Natural killer cell treated with Interleukin-12 subunit alpha and Interleukin-12 subunit beta and Interleukin-15 and Interleukin-18, amount 100 ng/mL, for 72 hours (primary cell): ENCODE measurements around the gene PALLD. TPM values are rescaled to one million over a fixed set of nuclear protein-coding genes. Genes with fewer than 3 reads are reported as not detected.
"Not testable (repeated sequence)": the region's sequence is repeated elsewhere in the genome, so short reads cannot be mapped to it uniquely, and the experiment has no call there.

Experiments
- ATAC-seq, 2 donors: fragments of 150-1000 bp; cut with Tn5 transposase in 1 of 2; sonication (Bioruptor Pico), chemical (Tn5 transposase) in 1 of 2; 2 replicates each; pipeline ENCODE4 v1.10.0; 2021
- DNase-seq: peaks from one replicate; pipeline ENCODE4 v3.0.0; 2022; ENCODE audit warnings: low spot score
- H3K27ac Mint-ChIP-seq, 2 donors: 1 replicate in 1 of 2; 2 replicates in 1 of 2; pipeline ENCODE4 v1.8.0; 2022; ENCODE audit warnings: mixed read lengths in 2 of 2, mild to moderate bottlenecking in 1 of 2, moderate library complexity in 1 of 2
- H3K27me3 Mint-ChIP-seq, 2 donors: 1 replicate in 1 of 2; 2 replicates in 1 of 2; pipeline ENCODE4 v1.8.0; 2022; ENCODE audit warnings: mixed read lengths in 2 of 2
- H3K36me3 Mint-ChIP-seq: one replicate; pipeline ENCODE4 v1.8.0; 2022; ENCODE audit warnings: mixed read lengths
- H3K4me1 Mint-ChIP-seq, 2 donors: 1 replicate in 1 of 2; 2 replicates in 1 of 2; pipeline ENCODE4 v1.8.0; 2022; ENCODE audit warnings: low read depth in 2 of 2, mixed read lengths in 2 of 2, mild to moderate bottlenecking in 1 of 2
- H3K4me3 Mint-ChIP-seq: one replicate; pipeline ENCODE4 v1.8.0; 2022; ENCODE audit warnings: mixed read lengths
- H3K9me3 Mint-ChIP-seq: 2 replicates; pipeline ENCODE4 v1.8.0; 2022; ENCODE audit warnings: mixed read lengths
- total RNA-seq, 2 donors: library from RNA; stranded (reverse); gene quantifications; one replicate each; pipeline ENCODE4 v1.2.3, GENCODE V29; 2022

PALLD gene
- total RNA-seq, 2 donors from 2014 or later = 0.52 to 11.0 TPM

GRCh38 chr4:168925789-168926490 is 429.1 kb downstream of the PALLD start:
- Mint-ChIP-seq H3K4me3 (no peak overlapping the region), H3K27ac (no peak overlapping the region), H3K36me3 (peaks cover 4% of the 10 kb centered on the region), H3K4me1 (peaks cover 0 to 3% of the 10 kb centered on the region in 2 donors), H3K27me3 (no peaks in the 10 kb centered on the region), H3K9me3 (no peaks in the 10 kb centered on the region)
- DNase-seq (no peak), ATAC-seq (no peak)

GRCh38 chr4:168928346-168928745 is 431.5 kb downstream of the PALLD start:
- Mint-ChIP-seq H3K36me3 (peaks cover 23% of the 10 kb centered on the region), H3K27me3 (no peaks in the 10 kb centered on the region), H3K9me3 (peaks cover 14% of the 10 kb centered on the region), H3K4me1 (peaks cover 0 to 7% of the 10 kb centered on the region in 2 donors), H3K27ac (no peak overlapping the region), H3K4me3 (no peak overlapping the region)
- no peak for ATAC-seq
- DNase-seq = no peak

- no peak overlapping the region for H3K27ac Mint-ChIP-seq
- ATAC-seq (no peak), DNase-seq (no peak)
- H3K27me3 Mint-ChIP-seq = no peaks in the 10 kb centered on the region
- H3K36me3 Mint-ChIP-seq = peaks cover 23% of the 10 kb centered on the region
- H3K9me3 Mint-ChIP-seq = peaks cover 14% of the 10 kb centered on the region
- peaks cover 0 to 4% of the 10 kb centered on the region in 2 donors for H3K4me1 Mint-ChIP-seq
- no peak overlapping the region for H3K4me3 Mint-ChIP-seq
These were observed 432.0 kb downstream of the PALLD start for GRCh38 chr4:168928875-168929274.

GRCh38 chr4:168930413-168931196 is 433.8 kb downstream of the PALLD start:
- no peak overlapping the region for H3K4me3 Mint-ChIP-seq
- no peak overlapping the region for H3K27ac Mint-ChIP-seq
- H3K36me3 Mint-ChIP-seq = peaks cover 19% of the 10 kb centered on the region
- DNase-seq (no peak), ATAC-seq (no peak)
- H3K27me3 Mint-ChIP-seq = no peaks in the 10 kb centered on the region
- H3K9me3 Mint-ChIP-seq = peaks cover 14% of the 10 kb centered on the region
- peaks cover 0 to 4% of the 10 kb centered on the region in 2 donors for H3K4me1 Mint-ChIP-seq

GRCh38 chr4:168931215-168931650 is 434.4 kb downstream of the PALLD start:
- Mint-ChIP-seq H3K4me3 (no peak overlapping the region), H3K27ac (no peak overlapping the region)
- ATAC-seq = no peak

GRCh38 chr4:168932138-168932537 is 435.3 kb downstream of the PALLD start:
- Mint-ChIP-seq H3K9me3 (peaks cover 14% of the 10 kb centered on the region), H3K27ac (no peak overlapping the region)
- DNase-seq = no peak

More at GRCh38 chr4:168931215-168931650, 434.4 kb downstream of the PALLD start:
- DNase-seq = no peak
- H3K9me3 Mint-ChIP-seq = peaks cover 14% of the 10 kb centered on the region
- peaks cover 0 to 4% of the 10 kb centered on the region in 2 donors for H3K4me1 Mint-ChIP-seq
- H3K27me3 Mint-ChIP-seq = no peaks in the 10 kb centered on the region
- peaks cover 20% of the 10 kb centered on the region for H3K36me3 Mint-ChIP-seq

GRCh38 chr4:168933423-168933822 is 436.6 kb downstream of the PALLD start:
- no peak overlapping the region for H3K4me3 Mint-ChIP-seq

More at GRCh38 chr4:168932138-168932537, 435.3 kb downstream of the PALLD start:
- Mint-ChIP-seq H3K27me3 (no peaks in the 10 kb centered on the region), H3K4me1 (peaks cover 0 to 4% of the 10 kb centered on the region in 2 donors), H3K36me3 (peaks cover 26% of the 10 kb centered on the region), H3K4me3 (no peak overlapping the region)
- no peak for ATAC-seq

GRCh38 chr4:168937473-168937872 is 440.6 kb downstream of the PALLD start:
- not testable (repeated sequence) for H3K27me3 Mint-ChIP-seq, H3K27ac Mint-ChIP-seq, H3K4me3 Mint-ChIP-seq, DNase-seq, H3K4me1 Mint-ChIP-seq, ATAC-seq
- H3K36me3 Mint-ChIP-seq = peaks cover 32% of the 10 kb centered on the region
- H3K9me3 Mint-ChIP-seq = peaks cover 10% of the 10 kb centered on the region

More at GRCh38 chr4:168933423-168933822, 436.6 kb downstream of the PALLD start:
- no peak for DNase-seq
- H3K36me3 Mint-ChIP-seq = peaks cover 34% of the 10 kb centered on the region
- ATAC-seq = no peak
- no peaks in the 10 kb centered on the region for H3K27me3 Mint-ChIP-seq
- H3K27ac Mint-ChIP-seq = no peak overlapping the region
- peaks cover 18% of the 10 kb centered on the region for H3K9me3 Mint-ChIP-seq
- peaks cover 0 to 4% of the 10 kb centered on the region in 2 donors for H3K4me1 Mint-ChIP-seq

- peak in 1 of 2 donors; percentile 59 for ATAC-seq
- Mint-ChIP-seq H3K27me3 (no peaks in the 10 kb centered on the region), H3K9me3 (peaks cover 4% of the 10 kb centered on the region), H3K4me1 (no peaks in the 10 kb centered on the region), H3K36me3 (peaks cover 13% of the 10 kb centered on the region), H3K4me3 (no peak overlapping the region), H3K27ac (no peak overlapping the region)
- no peak for DNase-seq
These were observed 446.1 kb downstream of the PALLD start for GRCh38 chr4:168942985-168943384.

- Mint-ChIP-seq H3K4me1 (no peaks in the 10 kb centered on the region), H3K4me3 (no peak overlapping the region), H3K9me3 (no peaks in the 10 kb centered on the region), H3K27ac (no peak overlapping the region), H3K36me3 (no peaks in the 10 kb centered on the region), H3K27me3 (no peaks in the 10 kb centered on the region)
- no peak for ATAC-seq
- DNase-seq = no peak
These were observed 448.4 kb downstream of the PALLD start for GRCh38 chr4:168945291-168945690.

- H3K4me1 Mint-ChIP-seq, H3K4me3 Mint-ChIP-seq, H3K27me3 Mint-ChIP-seq, H3K9me3 Mint-ChIP-seq, DNase-seq, ATAC-seq, H3K36me3 Mint-ChIP-seq, H3K27ac Mint-ChIP-seq: not testable (repeated sequence)
These were observed 456.0 kb downstream of the PALLD start for GRCh38 chr4:168952821-168953246.

GRCh38 chr4:168955674-168956073 is 458.8 kb downstream of the PALLD start:
- Mint-ChIP-seq H3K27me3 (peaks cover 0 to 3% of the 10 kb centered on the region in 2 donors), H3K4me3 (no peak overlapping the region), H3K27ac (no peak overlapping the region), H3K36me3 (no peaks in the 10 kb centered on the region), H3K9me3 (no peaks in the 10 kb centered on the region), H3K4me1 (no peaks in the 10 kb centered on the region)
- ATAC-seq = no peak
- DNase-seq = no peak

GRCh38 chr4:168960716-168961115 is 463.9 kb downstream of the PALLD start:
- no peak overlapping the region for H3K27ac Mint-ChIP-seq
- no peak overlapping the region for H3K4me3 Mint-ChIP-seq
- DNase-seq (no peak), ATAC-seq (no peak)
- peaks cover 0 to 3% of the 10 kb centered on the region in 2 donors for H3K4me1 Mint-ChIP-seq
- H3K9me3 Mint-ChIP-seq = no peaks in the 10 kb centered on the region
- H3K36me3 Mint-ChIP-seq = peaks cover 10% of the 10 kb centered on the region
- no peaks in the 10 kb centered on the region for H3K27me3 Mint-ChIP-seq

- H3K27ac Mint-ChIP-seq = no peak overlapping the region
- ATAC-seq (no peak), DNase-seq (no peak)
- no peaks in the 10 kb centered on the region for H3K4me1 Mint-ChIP-seq
- no peak overlapping the region for H3K4me3 Mint-ChIP-seq
- no peaks in the 10 kb centered on the region for H3K27me3 Mint-ChIP-seq
- H3K36me3 Mint-ChIP-seq = peaks cover 42% of the 10 kb centered on the region
- H3K9me3 Mint-ChIP-seq = peaks cover 24% of the 10 kb centered on the region
These were observed 475.7 kb downstream of the PALLD start for GRCh38 chr4:168972596-168972995.
